ENCODE results near the gene TAC3.
"Not testable (repeated sequence)": the region's sequence is repeated elsewhere in the genome, so short reads cannot be mapped to it uniquely, and the experiment has no call there.

TAC3 gene

GRCh38 chr12:57018906-57019305, 2.6 kb upstream of the TAC3 start:
- peaks cover 12% of the 10 kb centered on the region; the same call in 1 of the 2 replicates for H3K27me3 ChIP-seq (ENCODE audit: insufficient read depth, low read depth)
- no peak overlapping the region for H3K27ac ChIP-seq
- H3K4me2 ChIP-seq: no peak overlapping the region
- no peaks in the 10 kb centered on the region for H4K20me1 ChIP-seq (ENCODE audit: insufficient read depth)
- H3K79me2 ChIP-seq (ENCODE audit: insufficient read depth, low read depth): no peaks in the 10 kb centered on the region
- no peaks in the 10 kb centered on the region for H3K36me3 ChIP-seq (ENCODE audit: insufficient read depth)
- no peak for TF ChIP-seq CTCF (conservative IDR thresholded peaks at IDR 0.05; ENCODE audit: low read depth, low read length)
- H3K9ac ChIP-seq: no peak overlapping the region
- no peak overlapping the region for H2AFZ ChIP-seq (ENCODE audit: low read depth)
- no peaks in the 10 kb centered on the region for H3K4me1 ChIP-seq (ENCODE audit: low read depth, poor library complexity, severe bottlenecking)
- no peak overlapping the region for H3K4me3 ChIP-seq (IDR thresholded peaks at IDR 0.05; ENCODE audit: insufficient read depth, low read depth, low read length)

GRCh38 chr12:57018353-57018752, 2.0 kb upstream of the TAC3 start:
- not testable (repeated sequence) for H3K4me3 ChIP-seq (IDR thresholded peaks at IDR 0.05; ENCODE audit: insufficient read depth, low read depth, low read length); H3K4me1 ChIP-seq (ENCODE audit: low read depth, poor library complexity, severe bottlenecking); H3K79me2 ChIP-seq (ENCODE audit: insufficient read depth, low read depth); H2AFZ ChIP-seq (ENCODE audit: low read depth); H3K9ac ChIP-seq; H3K4me2 ChIP-seq; H4K20me1 ChIP-seq (ENCODE audit: insufficient read depth); H3K27ac ChIP-seq; H3K36me3 ChIP-seq (ENCODE audit: insufficient read depth)
- peaks cover 18% of the 10 kb centered on the region; the same call in 1 of the 2 replicates for H3K27me3 ChIP-seq (ENCODE audit: insufficient read depth, low read depth)

GRCh38 chr12:57012600-57013465, 3.5 kb downstream of the TAC3 start:
- Histone ChIP-seq H3K27ac (no peak overlapping the region), H3K4me1 (ENCODE audit: low read depth, poor library complexity, severe bottlenecking) (peaks cover 9% of the 10 kb centered on the region), H3K79me2 (ENCODE audit: insufficient read depth, low read depth) (no peaks in the 10 kb centered on the region), H2AFZ (ENCODE audit: low read depth) (no peak overlapping the region), H3K9ac (no peak overlapping the region), H3K27me3 (ENCODE audit: insufficient read depth, low read depth) (peaks cover 28% of the 10 kb centered on the region; the same call in 1 of the 2 replicates), H3K36me3 (ENCODE audit: insufficient read depth) (no peaks in the 10 kb centered on the region), H3K4me2 (no peak overlapping the region), H3K4me3 (IDR thresholded peaks at IDR 0.05; ENCODE audit: insufficient read depth, low read depth, low read length) (no peak overlapping the region), H4K20me1 (ENCODE audit: insufficient read depth) (no peaks in the 10 kb centered on the region)
- no peak for TF ChIP-seq CTCF (conservative IDR thresholded peaks at IDR 0.05; ENCODE audit: low read depth, low read length)

- H3K4me2 ChIP-seq: no peak overlapping the region
- no peak for TF ChIP-seq CTCF (conservative IDR thresholded peaks at IDR 0.05; ENCODE audit: low read depth, low read length)
- H3K9ac ChIP-seq: no peak overlapping the region
- H4K20me1 ChIP-seq (ENCODE audit: insufficient read depth): no peaks in the 10 kb centered on the region
- peaks cover 28% of the 10 kb centered on the region; the same call in 1 of the 2 replicates for H3K27me3 ChIP-seq (ENCODE audit: insufficient read depth, low read depth)
- H3K4me1 ChIP-seq (ENCODE audit: low read depth, poor library complexity, severe bottlenecking): peaks cover 15% of the 10 kb centered on the region
- no peak overlapping the region for H2AFZ ChIP-seq (ENCODE audit: low read depth)
- no peak overlapping the region for H3K27ac ChIP-seq
- no peaks in the 10 kb centered on the region for H3K36me3 ChIP-seq (ENCODE audit: insufficient read depth)
- H3K79me2 ChIP-seq (ENCODE audit: insufficient read depth, low read depth): no peaks in the 10 kb centered on the region
- H3K4me3 ChIP-seq (IDR thresholded peaks at IDR 0.05; ENCODE audit: insufficient read depth, low read depth, low read length): no peak overlapping the region
These were observed 4.6 kb downstream of the TAC3 start for GRCh38 chr12:57011438-57012424.

Data from KMS-11 (cell line).